Tibial nerve (tissue), 4 donors: Measurements from ENCODE around the gene GNB2. TPM values are rescaled to one million over a fixed set of nuclear protein-coding genes. Genes with fewer than 3 reads are reported as not detected.

ENCODE experiments used
- DNase-seq, 2 donors: peaks; one replicate each; pipeline ENCODE4 v3.0.0-alpha.2; 2019; ENCODE audit warnings: low spot score in 2 of 2
- H3K27ac ChIP-seq, 4 donors: fragments of 200-600 bp; sonication (generic) in 3 of 4; one replicate each; pipeline ENCODE4 v1.5.1; 2017 to 2019; ENCODE audit warnings: mild to moderate bottlenecking in 1 of 4
- H3K27me3 ChIP-seq, 2 donors: fragments of 200-600 bp; sonication (generic) in 1 of 2; one replicate each; pipeline versions ENCODE4 v1.5.1 to v1.6.0; 2017 to 2019
- H3K36me3 ChIP-seq, 3 donors: fragments of 200-600 bp; sonication (generic); one replicate each; pipeline ENCODE4 v1.5.1; 2018 to 2019
- H3K4me1 ChIP-seq, 4 donors: fragments of 200-600 bp; sonication (generic) in 3 of 4; one replicate each; pipeline ENCODE4 v1.5.1; 2017 to 2019
- H3K4me3 ChIP-seq, 4 donors: fragments of 200-600 bp; sonication (generic) in 3 of 4; one replicate each; pipeline ENCODE4 v1.5.1; 2017 to 2019; ENCODE audit warnings: mild to moderate bottlenecking in 1 of 4, moderate library complexity in 1 of 4
- H3K9me3 ChIP-seq, 4 donors: fragments of 200-600 bp; sonication (generic) in 3 of 4; one replicate each; pipeline ENCODE4 v1.5.1; 2017 to 2019
- CTCF ChIP-seq, 5 experiments: fragments of 200-600 bp in 3 of 5; fragments of 450-650 bp in 2 of 5; sonication (generic) in 3 of 5; IDR thresholded peaks; one replicate each; pipeline ENCODE4 v1.5.1; 2016 to 2019; ENCODE audit warnings: antibody characterized with exemption in 5 of 5, mild to moderate bottlenecking in 3 of 5, moderate library complexity in 2 of 5
- EP300 ChIP-seq, 2 donors: sonication (generic); formaldehyde crosslinking; IDR thresholded peaks; one replicate each; pipeline ENCODE4 v1.6.1; 2017; ENCODE audit warnings: antibody characterized with exemption in 2 of 2, mild to moderate bottlenecking in 1 of 2
- POLR2A ChIP-seq, 2 donors: fragments of 450-650 bp; IDR thresholded peaks; one replicate each; pipeline ENCODE4 v1.6.1; 2017; ENCODE audit warnings: antibody characterized with exemption in 2 of 2, mild to moderate bottlenecking in 2 of 2, moderate library complexity in 2 of 2
- WGBS, 2 donors: methylation state at CpG; one replicate each; pipeline ENCODE4 v1.1.5; 2018; 5-methylcytosine and 5-hydroxymethylcytosine counted together
- total RNA-seq, 4 donors: library from RNA; depleted of rRNA; stranded (reverse); fragments of >200 nt; gene quantifications; one replicate each; pipeline ENCODE4 v1.1.0, GENCODE V29; 2016

The GNB2 gene
- total RNA-seq = 100 to 1,000 TPM; 185 to 290 (median 248) TPM

- Histone ChIP-seq H3K9me3 (no peaks in the 10 kb centered on the region), H3K4me1 (peaks cover 0 to 35% (median 11%) of the 10 kb centered on the region in 4 donors), H3K27ac (peak within 1 kb of the TSS; percentile 97 to 99 (median 98)), H3K27me3 (no peaks in the 10 kb centered on the region), H3K4me3 (peak within 1 kb of the TSS; percentile 91 to 100 (median 96)), H3K36me3 (peaks cover 6 to 21% (median 19%) of the 10 kb centered on the region in 3 donors)
- peak; percentile 99 for DNase-seq
- TF ChIP-seq CTCF (IDR thresholded peaks at IDR 0.05) (peak in 2 of 5 experiments; percentile 50 to 68), POLR2A (IDR thresholded peaks at IDR 0.05) (peak; percentile 94 to 95), EP300 (IDR thresholded peaks at IDR 0.05) (peak; percentile 87 to 98)
- WGBS, 2 donors = 0 to 1% methylated on average over 8 to 61 of the region's 65 CpGs
Measured at GRCh38 chr7:100673302-100673941, at the start of gene GNB2. TSS of gene GNB2 (plus strand) at chr7:100673740. CDS start at chr7:100676266, 2,526 bp downstream.

DNA sequence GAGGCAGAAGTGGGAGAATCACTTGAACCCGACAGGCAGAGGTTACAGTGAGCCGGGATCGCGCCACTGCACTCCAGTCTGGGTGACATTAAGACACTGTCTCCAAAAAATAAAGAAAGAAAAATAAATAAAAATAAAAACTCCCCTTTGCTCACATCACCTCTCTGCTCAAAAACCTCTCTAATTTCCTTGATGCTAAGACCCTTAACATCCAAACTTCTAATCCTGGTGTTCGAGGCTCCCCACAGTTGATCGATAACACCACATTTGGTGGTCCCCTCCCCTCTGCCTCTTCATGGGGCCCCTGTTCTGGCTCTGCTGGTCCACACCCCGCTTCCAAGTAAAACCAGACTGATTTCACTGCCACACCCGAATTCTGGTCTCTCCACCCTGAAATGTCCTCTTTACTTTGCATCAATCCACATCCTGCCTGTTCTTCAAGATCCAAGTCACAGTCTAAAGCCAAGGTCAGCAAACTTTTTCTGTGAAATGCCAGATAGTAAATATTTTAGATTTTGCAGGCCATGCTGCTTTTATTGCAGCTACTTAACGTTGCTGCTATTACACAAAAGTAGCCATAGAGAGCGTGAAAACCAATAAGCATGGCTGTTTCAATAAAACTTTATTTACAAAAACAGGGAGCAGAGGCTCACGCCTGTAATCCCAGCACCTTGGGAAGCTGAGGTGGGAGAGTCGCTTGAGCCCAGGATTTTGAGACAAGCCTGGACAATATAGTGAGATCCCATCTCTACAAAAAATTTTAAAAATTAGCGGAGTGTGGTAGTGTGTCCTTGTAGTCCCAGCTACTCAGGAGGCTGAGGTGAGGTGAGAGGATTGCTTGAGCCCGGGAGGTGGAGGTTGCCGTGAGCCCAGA, 49.4 kb upstream of the GNB2 start:
- WGBS, 2 donors = 81 to 83% methylated on average over 15 of the region's 15 CpGs
- Histone ChIP-seq H3K36me3 (peaks cover 0 to 21% (median 0%) of the 10 kb centered on the region in 3 donors), H3K27ac (no peak overlapping the region), H3K9me3 (no peaks in the 10 kb centered on the region), H3K27me3 (no peaks in the 10 kb centered on the region), H3K4me1 (peaks cover 0 to 12% (median 8%) of the 10 kb centered on the region in 4 donors), H3K4me3 (no peak overlapping the region)
- DNase-seq = no peak
- TF ChIP-seq CTCF (IDR thresholded peaks at IDR 0.05) (no peak), EP300 (IDR thresholded peaks at IDR 0.05) (no peak), POLR2A (IDR thresholded peaks at IDR 0.05) (no peak)

DNA sequence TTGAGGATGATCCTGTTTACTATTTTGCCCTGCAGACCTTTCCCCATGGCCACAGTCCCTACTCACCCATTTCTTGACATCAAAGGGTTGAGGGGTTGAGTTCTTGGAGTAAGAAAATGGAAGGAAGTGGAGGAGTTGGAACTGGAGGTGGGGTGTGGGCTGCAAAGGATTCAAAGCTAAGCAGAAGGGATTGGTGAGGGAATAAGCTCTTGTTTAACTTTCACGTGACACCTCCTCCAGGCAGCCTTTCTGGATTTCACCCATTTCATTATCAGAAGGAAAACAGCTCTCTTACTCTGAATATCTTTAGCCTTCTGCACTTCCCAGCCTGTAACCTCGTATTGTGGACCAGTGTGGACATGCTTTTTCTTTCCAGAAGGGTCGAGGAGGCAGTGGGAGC, 47.5 kb upstream of the GNB2 start:
- Histone ChIP-seq H3K9me3 (no peaks in the 10 kb centered on the region), H3K27me3 (no peaks in the 10 kb centered on the region), H3K4me1 (peaks cover 0 to 12% (median 8%) of the 10 kb centered on the region in 4 donors), H3K36me3 (peaks cover 0 to 5% (median 0%) of the 10 kb centered on the region in 3 donors), H3K27ac (peak overlapping the region in 1 of 4 donors; percentile 52), H3K4me3 (peak overlapping the region in 2 of 4 donors; percentile 39 to 40)
- WGBS, 2 donors = 28 to 30% methylated on average over 3 of the region's 3 CpGs
- DNase-seq = no peak
- no peak for TF ChIP-seq CTCF (IDR thresholded peaks at IDR 0.05)
- TF ChIP-seq POLR2A (IDR thresholded peaks at IDR 0.05) = no peak
- no peak for TF ChIP-seq EP300 (IDR thresholded peaks at IDR 0.05)

- Histone ChIP-seq H3K27me3 (no peaks in the 10 kb centered on the region), H3K27ac (peak overlapping the region in 2 of 4 donors; percentile 52 to 71), H3K4me3 (peak overlapping the region in 3 of 4 donors; percentile 16 to 40 (median 39)), H3K36me3 (peaks cover 0 to under 1% (median 0%) of the 10 kb centered on the region in 3 donors), H3K4me1 (peaks cover 0 to 12% (median 8%) of the 10 kb centered on the region in 4 donors), H3K9me3 (no peaks in the 10 kb centered on the region)
- WGBS, 2 donors = 4 to 7% methylated on average over 19 to 31 of the region's 37 CpGs
- TF ChIP-seq POLR2A (IDR thresholded peaks at IDR 0.05) (peak in 1 of 2 donors; percentile 11), CTCF (IDR thresholded peaks at IDR 0.05) (no peak), EP300 (IDR thresholded peaks at IDR 0.05) (no peak)
- DNase-seq = peak; percentile 57 to 69
Measured at GRCh38 chr7:100626530-100627237, 46.9 kb upstream of the GNB2 start.
